ENCODE measurements around the gene KCNC1. TPM values are rescaled to one million over a fixed set of nuclear protein-coding genes. Genes with fewer than 3 reads are reported as not detected.

The KCNC1 gene
- total RNA-seq, 1 donor from 2014 or later, result not detected

DNA sequence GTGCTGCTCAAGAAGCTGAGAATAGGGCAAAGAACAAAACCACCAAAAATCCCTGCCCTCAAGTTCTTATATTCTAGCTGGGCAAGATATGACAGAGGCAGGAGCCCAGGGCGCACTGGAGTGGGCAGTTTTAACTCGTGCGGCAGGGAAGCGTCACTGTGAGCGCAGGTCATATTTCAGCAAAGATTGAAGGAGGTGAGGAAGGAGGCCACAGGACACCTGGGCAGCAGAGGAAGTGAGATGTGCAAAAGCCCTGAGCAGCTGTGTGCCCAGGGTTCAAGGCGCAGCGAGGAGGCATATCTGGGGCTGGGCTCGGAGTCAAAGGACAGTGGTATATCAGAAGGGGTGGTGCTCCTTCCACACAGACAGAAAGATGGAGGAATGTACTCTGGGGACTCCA lies 13.5 kb downstream of the KCNC1 start:
- Mint-ChIP-seq H3K36me3 (ENCODE audit: low read depth, unreplicated experiment) (no peaks in the 10 kb centered on the region), H3K27ac (ENCODE audit: unreplicated experiment) (no peak overlapping the region), H3K27me3 (ENCODE audit: unreplicated experiment) (peaks cover 16% of the 10 kb centered on the region), H3K4me3 (ENCODE audit: unreplicated experiment) (no peak overlapping the region), H3K4me1 (ENCODE audit: unreplicated experiment) (no peaks in the 10 kb centered on the region), H3K9me3 (ENCODE audit: unreplicated experiment) (no peaks in the 10 kb centered on the region)
- no peak for DNase-seq (ENCODE audit: low spot score)
- TF ChIP-seq, protein P1, sequence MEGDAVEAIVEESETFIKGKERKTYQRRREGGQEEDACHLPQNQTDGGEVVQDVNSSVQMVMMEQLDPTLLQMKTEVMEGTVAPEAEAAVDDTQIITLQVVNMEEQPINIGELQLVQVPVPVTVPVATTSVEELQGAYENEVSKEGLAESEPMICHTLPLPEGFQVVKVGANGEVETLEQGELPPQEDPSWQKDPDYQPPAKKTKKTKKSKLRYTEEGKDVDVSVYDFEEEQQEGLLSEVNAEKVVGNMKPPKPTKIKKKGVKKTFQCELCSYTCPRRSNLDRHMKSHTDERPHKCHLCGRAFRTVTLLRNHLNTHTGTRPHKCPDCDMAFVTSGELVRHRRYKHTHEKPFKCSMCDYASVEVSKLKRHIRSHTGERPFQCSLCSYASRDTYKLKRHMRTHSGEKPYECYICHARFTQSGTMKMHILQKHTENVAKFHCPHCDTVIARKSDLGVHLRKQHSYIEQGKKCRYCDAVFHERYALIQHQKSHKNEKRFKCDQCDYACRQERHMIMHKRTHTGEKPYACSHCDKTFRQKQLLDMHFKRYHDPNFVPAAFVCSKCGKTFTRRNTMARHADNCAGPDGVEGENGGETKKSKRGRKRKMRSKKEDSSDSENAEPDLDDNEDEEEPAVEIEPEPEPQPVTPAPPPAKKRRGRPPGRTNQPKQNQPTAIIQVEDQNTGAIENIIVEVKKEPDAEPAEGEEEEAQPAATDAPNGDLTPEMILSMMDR (IDR thresholded peaks at IDR 0.05; ENCODE audit: unreplicated experiment), result no peak

DNA sequence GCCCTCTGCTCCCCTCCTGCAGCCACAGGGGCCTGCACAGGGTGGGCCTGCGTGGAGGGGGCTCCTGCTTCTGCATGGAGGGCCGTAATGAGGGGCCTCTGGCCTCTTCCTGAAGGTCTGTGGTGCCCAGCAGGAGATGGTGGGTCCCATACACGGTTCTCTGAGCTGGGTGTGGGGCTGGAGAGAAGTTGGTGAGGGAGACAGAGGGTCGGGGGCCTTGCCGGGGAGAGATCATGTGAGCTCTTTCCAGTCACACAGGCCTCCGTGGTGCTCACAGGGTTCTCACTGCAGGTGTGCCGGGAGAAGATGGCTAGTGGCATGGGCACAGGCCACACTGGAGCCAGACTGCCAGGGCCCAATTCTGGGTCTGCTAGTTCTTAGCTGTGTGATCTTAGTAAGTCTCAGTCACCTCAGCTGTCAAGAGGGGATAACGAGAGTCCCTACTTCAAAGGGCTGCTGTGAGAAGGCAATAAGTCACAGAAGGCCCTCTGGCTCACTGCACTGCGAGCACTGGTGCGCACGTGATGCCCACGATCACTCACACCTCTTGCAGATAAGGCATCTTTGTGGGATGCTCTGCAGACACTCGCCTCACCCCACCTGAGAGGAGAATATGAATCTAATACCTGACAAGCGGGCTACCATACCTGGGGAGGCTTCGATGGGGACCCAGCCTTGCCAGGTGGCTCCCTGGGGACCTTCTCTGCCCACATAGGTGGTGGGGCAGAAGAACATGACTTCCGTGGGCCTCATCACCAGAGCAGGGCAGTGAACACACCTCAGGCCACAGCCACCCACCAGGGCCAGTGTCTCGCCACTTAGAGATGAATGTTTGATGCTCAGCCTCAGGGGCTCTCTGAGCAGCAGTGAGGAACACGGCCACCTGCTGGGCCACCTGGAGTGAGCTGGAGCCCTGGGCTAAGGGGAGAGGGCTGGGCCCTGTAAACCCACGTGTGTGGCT lies 14.5 kb downstream of the KCNC1 start:
- H3K27ac Mint-ChIP-seq (ENCODE audit: unreplicated experiment), result no peak overlapping the region
- no peak for DNase-seq (ENCODE audit: low spot score)
- TF ChIP-seq, protein P1 (IDR thresholded peaks at IDR 0.05; ENCODE audit: unreplicated experiment), result no peak
- H3K36me3 Mint-ChIP-seq (ENCODE audit: low read depth, unreplicated experiment), result no peaks in the 10 kb centered on the region
- no peaks in the 10 kb centered on the region for H3K9me3 Mint-ChIP-seq (ENCODE audit: unreplicated experiment)
- H3K4me3 Mint-ChIP-seq (ENCODE audit: unreplicated experiment), result no peak overlapping the region
- H3K27me3 Mint-ChIP-seq (ENCODE audit: unreplicated experiment), result peaks cover 15% of the 10 kb centered on the region
- H3K4me1 Mint-ChIP-seq (ENCODE audit: unreplicated experiment), result no peaks in the 10 kb centered on the region

DNA sequence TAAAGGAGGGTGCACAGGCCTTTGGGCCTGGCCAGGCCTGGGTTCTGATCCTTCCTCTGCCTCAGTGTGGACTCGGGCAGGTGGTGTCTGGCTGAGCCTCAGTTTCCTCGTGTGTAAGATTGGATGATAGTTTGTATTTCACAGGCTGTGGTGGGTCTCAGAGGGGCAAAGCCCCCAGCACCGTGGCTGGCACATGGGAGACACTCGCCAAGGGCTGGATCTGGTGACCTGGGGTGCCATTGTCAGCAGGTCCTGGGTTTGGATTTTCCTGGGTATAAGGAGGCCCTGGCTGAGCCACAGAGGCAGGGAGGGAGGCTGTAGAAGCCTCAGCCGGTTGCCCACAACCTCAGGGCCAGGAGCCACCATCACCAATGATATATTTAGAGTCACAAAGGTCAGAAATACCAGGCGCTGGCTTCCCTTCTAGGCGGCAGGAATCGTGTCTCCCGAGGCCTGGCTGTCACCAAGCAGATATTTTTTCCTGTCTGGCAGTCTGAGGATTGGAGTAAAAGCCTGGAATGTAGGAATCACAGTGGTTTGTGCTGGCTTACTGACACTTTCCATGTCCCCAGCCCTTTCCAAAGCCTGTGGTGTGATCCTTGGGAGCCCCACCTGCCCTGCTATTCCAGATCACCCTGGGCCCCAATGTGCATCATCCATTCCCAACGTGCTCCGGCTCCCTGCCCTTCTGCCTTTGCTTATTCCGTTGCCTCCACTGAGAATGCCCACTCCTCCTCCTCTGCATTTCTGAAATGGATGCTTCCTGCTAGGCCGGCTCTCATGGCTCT lies 15.6 kb downstream of the KCNC1 start:
- DNase-seq (ENCODE audit: low spot score), result no peak
- TF ChIP-seq, protein P1 (IDR thresholded peaks at IDR 0.05; ENCODE audit: unreplicated experiment), result no peak
- Mint-ChIP-seq H3K27me3 (ENCODE audit: unreplicated experiment) (peaks cover 15% of the 10 kb centered on the region), H3K36me3 (ENCODE audit: low read depth, unreplicated experiment) (no peaks in the 10 kb centered on the region), H3K9me3 (ENCODE audit: unreplicated experiment) (no peaks in the 10 kb centered on the region), H3K4me1 (ENCODE audit: unreplicated experiment) (no peaks in the 10 kb centered on the region), H3K27ac (ENCODE audit: unreplicated experiment) (no peak overlapping the region), H3K4me3 (ENCODE audit: unreplicated experiment) (no peak overlapping the region)

DNA sequence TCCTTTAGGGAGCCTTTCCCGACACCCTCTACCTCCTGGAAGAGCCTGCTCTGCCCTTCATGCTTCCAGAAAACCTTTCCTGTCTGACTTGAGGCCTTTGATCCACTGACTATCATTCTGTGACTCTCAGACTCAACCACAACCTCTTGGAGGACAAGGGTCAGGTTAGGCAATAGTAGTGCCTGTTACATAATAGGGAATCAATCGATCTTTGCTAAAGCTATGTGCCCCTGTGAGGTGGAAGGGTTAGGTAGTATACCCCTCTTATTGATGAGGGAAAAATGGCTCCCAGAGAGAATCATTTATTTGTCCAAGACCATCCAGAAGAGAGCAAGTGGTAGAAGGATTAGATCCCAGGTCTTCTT lies 16.2 kb downstream of the KCNC1 start:
- Mint-ChIP-seq H3K27me3 (ENCODE audit: unreplicated experiment) (peaks cover 14% of the 10 kb centered on the region), H3K4me3 (ENCODE audit: unreplicated experiment) (no peak overlapping the region), H3K9me3 (ENCODE audit: unreplicated experiment) (no peaks in the 10 kb centered on the region), H3K27ac (ENCODE audit: unreplicated experiment) (no peak overlapping the region), H3K36me3 (ENCODE audit: low read depth, unreplicated experiment) (no peaks in the 10 kb centered on the region), H3K4me1 (ENCODE audit: unreplicated experiment) (no peaks in the 10 kb centered on the region)
- no peak for DNase-seq (ENCODE audit: low spot score)
- TF ChIP-seq, protein P1 (IDR thresholded peaks at IDR 0.05; ENCODE audit: unreplicated experiment), result no peak

Measured in endothelial cell (in vitro differentiated cells).